HCT116 (cell line): Measurements from ENCODE around the gene P4HA2. TPM values are rescaled to one million over a fixed set of nuclear protein-coding genes. Genes with fewer than 3 reads are reported as not detected.

Experiments used
- ATAC-seq: fragments of 200-7000 bp; cut with Tn5 transposase; 2 replicates; pipeline ENCODE4 v1.9.1; 2020; ENCODE audit warnings: mild to moderate bottlenecking, moderate library complexity
- BruUV-seq: library from RNA; stranded (reverse); fragments of 400-500 nt; replicated peaks from 2 replicates; lab custom pipeline; 2021; lab: Mats Ljungman, UMichigan
- CTCF ChIA-PET: fragments of 300-600 bp; sonication (Branson Sonifier 250); formaldehyde crosslinking; loops from one replicate; lab custom pipeline; 2021; ENCODE audit warnings: antibody characterized with exemption; lab: Charles Lee
- POLR2A ChIA-PET: fragments of 300-600, 350-600 bp; sonication (Branson Sonifier 250); formaldehyde crosslinking; loops from one replicate; lab custom pipeline; 2021; ENCODE audit warnings: antibody characterized with exemption; lab: Charles Lee
- RAD21 ChIA-PET, 2 experiments: fragments of 300-600 bp; sonication (Branson Sonifier 250); formaldehyde crosslinking; loops; one replicate each; lab custom pipeline; 2023; ENCODE audit warnings: low total read pairs in 2 of 2; ENCODE audit not compliant: uncharacterized antibody in 2 of 2, unreplicated experiment in 2 of 2, low non-redundant PET in 1 of 2; lab: Charles Lee
- DNase-seq: peaks from one replicate; pipeline ENCODE4 v3.0.0-alpha.2; 2010; ENCODE audit warnings: low read depth, low spot score
- H2AFZ ChIP-seq: fragments of 200-600 bp; shearing (Covaris generic), sonication (generic); 2 replicates; pipeline ENCODE4 v1.6.1; 2017; ENCODE audit warnings: low read depth, mixed run types, mixed read lengths, antibody characterized with exemption, low read length; ENCODE audit not compliant: poor library complexity, severe bottlenecking
- H3K27ac ChIP-seq: 2 replicates; pipeline ENCODE4 v1.5.1; 2012; ENCODE audit warnings: low read depth, low read length
- H3K27me3 ChIP-seq: fragments of 200-600 bp; sonication (generic); 2 replicates; pipeline ENCODE4 v1.6.1; 2016; ENCODE audit warnings: mixed run types, low read length, mixed read lengths; ENCODE audit not compliant: insufficient read depth
- H3K36me3 ChIP-seq, 2 experiments: fragments of 200-500 bp in 1 of 2; fragments of 200-600 bp in 1 of 2; sonication (Bioruptor generic) in 1 of 2; sonication (generic) in 1 of 2; 2 replicates each; pipeline versions ENCODE4 v1.5.1 to v1.6.1; 2014 to 2016; ENCODE audit warnings: low read length in 2 of 2, inconsistent platforms in 1 of 2, mixed read lengths in 1 of 2, mixed run types in 1 of 2; ENCODE audit not compliant: insufficient read depth in 2 of 2, control insufficient read depth in 1 of 2
- H3K4me1 ChIP-seq, 2 experiments: fragments of 200-600 bp in 1 of 2; sonication (generic) in 1 of 2; 2 replicates each; pipeline versions ENCODE4 v1.5.1 to v1.6.1; 2012 to 2017; ENCODE audit warnings: low read length in 2 of 2, inconsistent platforms in 1 of 2, mild to moderate bottlenecking in 1 of 2, mixed read lengths in 1 of 2, mixed run types in 1 of 2, moderate library complexity in 1 of 2; ENCODE audit not compliant: insufficient read depth in 2 of 2, control insufficient read depth in 1 of 2
- H3K4me2 ChIP-seq: fragments of 200-600 bp; sonication (generic); 2 replicates; pipeline ENCODE4 v1.6.1; 2017; ENCODE audit warnings: mixed run types, low read length, mixed read lengths
- H3K4me3 ChIP-seq, 2 experiments: fragments of 200-600 bp in 1 of 2; sonication (generic) in 1 of 2; replicated peaks in 1 of 2; 2 replicates each; pipeline ENCODE4 v1.5.1; 2011 to 2016; ENCODE audit warnings: low read length in 2 of 2, control low read depth in 1 of 2, low read depth in 1 of 2, mild to moderate bottlenecking in 1 of 2, mixed read lengths in 1 of 2, mixed run types in 1 of 2
- H3K79me2 ChIP-seq: fragments of 200-600 bp; sonication (generic); 2 replicates; pipeline ENCODE4 v1.6.1; 2017; ENCODE audit warnings: mild to moderate bottlenecking, mixed run types, low read length, moderate library complexity, mixed read lengths; ENCODE audit not compliant: insufficient read depth
- H3K9ac ChIP-seq: fragments of 200-600 bp; sonication (generic); 2 replicates; pipeline ENCODE4 v1.6.1; 2016; ENCODE audit warnings: low read length, mixed read lengths
- H3K9me2 ChIP-seq: fragments of 200-600 bp; sonication (generic), shearing (Covaris generic); 2 replicates; pipeline ENCODE4 v1.6.1; 2017; ENCODE audit warnings: mixed run types, mild to moderate bottlenecking, moderate library complexity; ENCODE audit not compliant: insufficient read depth
- H3K9me3 ChIP-seq, 2 experiments: fragments of 200-500 bp in 1 of 2; fragments of 200-600 bp in 1 of 2; sonication (Bioruptor generic) in 1 of 2; sonication (generic) in 1 of 2; 2 replicates each; pipeline ENCODE4 v1.6.1; 2014 to 2017; ENCODE audit warnings: low read length in 2 of 2, mixed read lengths in 2 of 2, inconsistent platforms in 1 of 2, low read depth in 1 of 2, mild to moderate bottlenecking in 1 of 2, mixed run types in 1 of 2, moderate library complexity in 1 of 2; ENCODE audit not compliant: control insufficient read depth in 1 of 2, insufficient read depth in 1 of 2
- H4K20me1 ChIP-seq: fragments of 200-600 bp; sonication (generic), shearing (Covaris generic); 2 replicates; pipeline ENCODE4 v1.6.1; 2017; ENCODE audit warnings: mixed run types, mild to moderate bottlenecking, moderate library complexity; ENCODE audit not compliant: insufficient read depth
- EGR1 ChIP-seq: IDR thresholded peaks from 2 replicates; pipeline ENCODE4 v1.6.1; 2012; ENCODE audit warnings: low read depth
- ELF1 ChIP-seq: IDR thresholded peaks from 2 replicates; pipeline ENCODE4 v1.6.1; 2012; ENCODE audit warnings: low read depth, borderline replicate concordance
- EZH2 ChIP-seq: fragments of 200-600 bp; sonication (generic); IDR thresholded peaks from 2 replicates; pipeline ENCODE4 v1.6.1; 2017; ENCODE audit warnings: antibody characterized with exemption, mixed run types
- EZH2phosphoT487 ChIP-seq: fragments of 200-600 bp; IDR thresholded peaks from 2 replicates; pipeline ENCODE4 v1.6.1; 2018; ENCODE audit warnings: antibody characterized with exemption, borderline replicate concordance
- FOSL1 ChIP-seq: IDR thresholded peaks from 2 replicates; pipeline ENCODE4 v1.6.1; 2012; ENCODE audit warnings: low read depth
- JUND ChIP-seq: IDR thresholded peaks from 2 replicates; pipeline ENCODE4 v1.6.1; 2012
- POLR2AphosphoS5 ChIP-seq: IDR thresholded peaks from 2 replicates; pipeline ENCODE4 v1.6.1; 2011; ENCODE audit warnings: mild to moderate bottlenecking, low read depth, low read length, moderate library complexity
- RAD21 ChIP-seq: IDR thresholded peaks from 2 replicates; pipeline ENCODE4 v1.6.1; 2012; ENCODE audit warnings: low read depth, mild to moderate bottlenecking
- SIN3A ChIP-seq: IDR thresholded peaks from 2 replicates; pipeline ENCODE4 v1.6.1; 2012; ENCODE audit warnings: low read depth
- SP1 ChIP-seq: IDR thresholded peaks from 2 replicates; pipeline ENCODE4 v1.6.1; 2012; ENCODE audit warnings: low read depth
- SRF ChIP-seq: IDR thresholded peaks from 2 replicates; pipeline ENCODE4 v1.6.1; 2012; ENCODE audit warnings: low read depth
- TCF7L2 ChIP-seq: IDR thresholded peaks from 2 replicates; pipeline ENCODE4 v1.7.0; 2011; ENCODE audit warnings: borderline replicate concordance, inconsistent platforms; ENCODE audit not compliant: insufficient read depth, insufficient read length; ENCODE audit errors: extremely low read depth
- YY1 ChIP-seq: IDR thresholded peaks from 2 replicates; pipeline ENCODE4 v1.6.1; 2011; ENCODE audit warnings: low read length, low read depth, moderate library complexity, mild to moderate bottlenecking; ENCODE audit not compliant: insufficient replicate concordance; ENCODE audit errors: extremely low read depth
- ZFX ChIP-seq: fragments of 450-650 bp; IDR thresholded peaks from 2 replicates; pipeline ENCODE4 v1.6.1; 2017
- ZNF274 ChIP-seq: fragments of 200-500 bp; sonication (Bioruptor generic); IDR thresholded peaks from 2 replicates; pipeline ENCODE4 v1.6.1; 2014; ENCODE audit warnings: mild to moderate bottlenecking, low read depth, low read length, inconsistent platforms
- intact Hi-C: fragments of 100-400 bp; cut with micrococcal nuclease; formaldehyde crosslinking; loops from 2 replicates; pipeline ENCODE4 v1.10.0; 2022
- total RNA-seq: library from RNA; stranded (reverse); gene quantifications from one replicate; pipeline ENCODE4 v1.2.1, GENCODE V29; 2021; ENCODE audit not compliant: unreplicated experiment
- TF ChIP-seq, protein P1 (sequence below): IDR thresholded peaks from 2 replicates; pipeline ENCODE4 v1.6.1; 2011; ENCODE audit warnings: mild to moderate bottlenecking, low read length, moderate library complexity; ENCODE audit not compliant: insufficient replicate concordance; ENCODE audit errors: extremely low read depth
- TF ChIP-seq, protein P2 (sequence below): IDR thresholded peaks from 2 replicates; pipeline ENCODE4 v1.6.1; 2012

Gene P4HA2
- total RNA-seq, 1 experiment from 2014 or later: 29.0 TPM

DNA sequence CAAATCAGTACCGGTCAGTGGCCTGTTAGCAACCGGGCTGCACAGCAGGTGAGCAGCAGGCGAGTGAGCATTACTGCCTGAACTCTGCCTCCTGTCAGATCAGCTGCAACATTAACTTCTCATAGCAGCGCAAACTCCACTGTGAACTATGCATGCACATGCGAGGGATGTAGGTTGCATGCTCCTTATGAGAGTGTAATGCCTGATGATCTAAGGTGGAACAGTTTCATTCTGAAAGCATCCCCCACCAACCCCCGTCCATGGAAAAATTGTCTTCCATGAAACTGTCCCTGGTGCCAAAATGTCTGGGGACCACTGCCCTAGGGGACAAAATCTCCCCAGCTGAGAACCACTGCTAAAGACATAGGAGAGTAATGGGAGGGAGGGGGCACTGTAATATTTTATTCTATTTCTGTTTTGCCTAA, 51.1 kb downstream of the P4HA2 start:
- intact Hi-C loops: loop anchor here (2.0 to 10.0 kb wide), 2 partner anchors 112 to 188 kb away; partner anchors contain the start of gene SLC22A5

DNA sequence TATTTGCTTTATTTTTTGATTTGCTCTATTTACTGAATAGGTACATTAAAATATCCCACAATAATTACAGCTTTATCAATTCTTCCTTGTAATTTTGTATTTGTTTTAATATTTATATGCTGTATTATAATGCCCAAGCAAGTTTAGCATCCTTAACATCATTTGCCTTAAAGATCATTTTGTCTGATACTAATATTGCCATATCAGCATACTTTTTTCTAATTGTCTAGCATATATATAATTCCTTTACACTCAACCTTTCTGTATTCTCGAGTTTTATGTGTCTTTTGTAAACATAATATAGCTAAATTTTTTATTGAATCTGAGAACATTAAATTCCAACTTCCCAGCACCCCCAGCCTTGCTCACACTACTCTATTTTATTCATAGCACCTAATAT, 64.7 kb downstream of the P4HA2 start:
- H3K9me3 ChIP-seq: no peaks in the 10 kb centered on the region

More for the DNA sequence above, 51.1 kb downstream of the P4HA2 start:
- no peak overlapping the region for H3K27ac ChIP-seq
- no peaks in the 10 kb centered on the region for H3K27me3 ChIP-seq
- RAD21 ChIA-PET: no interaction called here
- no peaks in the 10 kb centered on the region for H4K20me1 ChIP-seq
- DNase-seq (no peak), ATAC-seq (no peak)
- H2AFZ ChIP-seq: no peak overlapping the region
- H3K79me2 ChIP-seq: no peaks in the 10 kb centered on the region
- H3K4me2 ChIP-seq: no peak overlapping the region
- POLR2A ChIA-PET: no interaction called here
- H3K9me2 ChIP-seq: no peaks in the 10 kb centered on the region
- H3K4me3 ChIP-seq: no peak overlapping the region
- H3K4me1 ChIP-seq: peaks cover 3 to 19% of the 10 kb centered on the region in 2 experiments; a peak in 3 of 4 replicates
- TF ChIP-seq EZH2 (no peak), JUND (no peak), EZH2phosphoT487 (no peak), SP1 (no peak), POLR2AphosphoS5 (no peak), SRF (no peak), ELF1 (no peak), RAD21 (no peak), EGR1 (no peak), TCF7L2 (no peak), YY1 (no peak), ZFX (no peak)
- TF ChIP-seq, protein P1, sequence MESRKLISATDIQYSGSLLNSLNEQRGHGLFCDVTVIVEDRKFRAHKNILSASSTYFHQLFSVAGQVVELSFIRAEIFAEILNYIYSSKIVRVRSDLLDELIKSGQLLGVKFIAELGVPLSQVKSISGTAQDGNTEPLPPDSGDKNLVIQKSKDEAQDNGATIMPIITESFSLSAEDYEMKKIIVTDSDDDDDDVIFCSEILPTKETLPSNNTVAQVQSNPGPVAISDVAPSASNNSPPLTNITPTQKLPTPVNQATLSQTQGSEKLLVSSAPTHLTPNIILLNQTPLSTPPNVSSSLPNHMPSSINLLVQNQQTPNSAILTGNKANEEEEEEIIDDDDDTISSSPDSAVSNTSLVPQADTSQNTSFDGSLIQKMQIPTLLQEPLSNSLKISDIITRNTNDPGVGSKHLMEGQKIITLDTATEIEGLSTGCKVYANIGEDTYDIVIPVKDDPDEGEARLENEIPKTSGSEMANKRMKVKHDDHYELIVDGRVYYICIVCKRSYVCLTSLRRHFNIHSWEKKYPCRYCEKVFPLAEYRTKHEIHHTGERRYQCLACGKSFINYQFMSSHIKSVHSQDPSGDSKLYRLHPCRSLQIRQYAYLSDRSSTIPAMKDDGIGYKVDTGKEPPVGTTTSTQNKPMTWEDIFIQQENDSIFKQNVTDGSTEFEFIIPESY: no peak
- BruUV-seq: no TSS peak
- no peak overlapping the region for H3K9ac ChIP-seq
- no peaks in the 10 kb centered on the region for H3K9me3 ChIP-seq
- no peaks in the 10 kb centered on the region for H3K36me3 ChIP-seq
- CTCF ChIA-PET: no interaction called here

More for the DNA sequence above, 64.7 kb downstream of the P4HA2 start:
- H3K27me3 ChIP-seq: no peaks in the 10 kb centered on the region
- DNase-seq: no peak
- BruUV-seq: no TSS peak
- H3K79me2 ChIP-seq: no peaks in the 10 kb centered on the region
- H3K4me1 ChIP-seq: no peaks in the 10 kb centered on the region
- no peaks in the 10 kb centered on the region for H3K36me3 ChIP-seq
- no peak overlapping the region for H3K4me3 ChIP-seq
- intact Hi-C loops: no loop called here
- H2AFZ ChIP-seq: no peak overlapping the region
- POLR2A ChIA-PET: no interaction called here
- TF ChIP-seq, protein P2, sequence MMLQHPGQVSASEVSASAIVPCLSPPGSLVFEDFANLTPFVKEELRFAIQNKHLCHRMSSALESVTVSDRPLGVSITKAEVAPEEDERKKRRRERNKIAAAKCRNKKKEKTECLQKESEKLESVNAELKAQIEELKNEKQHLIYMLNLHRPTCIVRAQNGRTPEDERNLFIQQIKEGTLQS: no peak
- TF ChIP-seq SIN3A: no peak
- no peak for TF ChIP-seq ZNF274
- TF ChIP-seq FOSL1: no peak
- no peak for TF ChIP-seq ZFX
- TF ChIP-seq RAD21: no peak
- TF ChIP-seq ELF1: no peak
- TF ChIP-seq, protein P1: no peak
- no peak for TF ChIP-seq TCF7L2
- TF ChIP-seq, all 23 proteins: peak for 0
- Histone ChIP-seq H3K9me2 (no peaks in the 10 kb centered on the region), H4K20me1 (no peaks in the 10 kb centered on the region), H3K4me2 (no peak overlapping the region), H3K9ac (no peak overlapping the region), H3K27ac (no peak overlapping the region)
- no peak for ATAC-seq
- ChIA-PET CTCF (no interaction called here), RAD21 (no interaction called here)
